ENCODE results near the gene ADAM15. TPM values are rescaled to one million over a fixed set of nuclear protein-coding genes. Genes with fewer than 3 reads are reported as not detected.

Gene ADAM15
- polyA plus RNA-seq, 1 of the 3 experiments (the other 2 are of a cell fraction): 60.1 TPM

- no peak overlapping the region for H3K4me3 ChIP-seq (ENCODE audit: low read depth in 2 of 2, low read length in 1 of 2)
- no peak overlapping the region for H2AFZ ChIP-seq (ENCODE audit: low read depth)
- H3K27me3 ChIP-seq (ENCODE audit: insufficient read depth): no peaks in the 10 kb centered on the region
- TF ChIP-seq SIN3A (IDR thresholded peaks at IDR 0.05; ENCODE audit: borderline replicate concordance, low read depth, low read length): no peak
- no peak for TF ChIP-seq USF1 (IDR thresholded peaks at IDR 0.05; ENCODE audit: borderline replicate concordance, low read depth)
- no peak for TF ChIP-seq RFX5 (IDR thresholded peaks at IDR 0.05; ENCODE audit: low read length)
- no peak for TF ChIP-seq JUND (IDR thresholded peaks at IDR 0.05)
- TF ChIP-seq IRF3 (IDR thresholded peaks at IDR 0.05; ENCODE audit: low read depth, low read length): no peak
- TF ChIP-seq CTCF (IDR thresholded peaks at IDR 0.05): no peak
- no peak for TF ChIP-seq YY1 (IDR thresholded peaks at IDR 0.05; ENCODE audit: low read depth)
- TF ChIP-seq FOXM1 (IDR thresholded peaks at IDR 0.05; ENCODE audit: low read depth): no peak
- no peak for TF ChIP-seq MEF2A (IDR thresholded peaks at IDR 0.05; ENCODE audit: borderline replicate concordance, low read depth)
- TF ChIP-seq REST (IDR thresholded peaks at IDR 0.05; ENCODE audit: low read depth, low read length): no peak
- no peak for TF ChIP-seq FOXJ3 (CRISPR knock-in tag; IDR thresholded peaks at IDR 0.05)
- TF ChIP-seq TCF12 (IDR thresholded peaks at IDR 0.05): no peak
- TF ChIP-seq TAF1 (IDR thresholded peaks at IDR 0.05; ENCODE audit: borderline replicate concordance, low read depth, low read length): no peak
- no peak for TF ChIP-seq TEAD4 (IDR thresholded peaks at IDR 0.05; ENCODE audit: borderline replicate concordance, insufficient read depth)
- no peak for TF ChIP-seq USF2 (IDR thresholded peaks at IDR 0.05; ENCODE audit: borderline replicate concordance, low read depth, low read length)
- no peaks in the 10 kb centered on the region for H4K20me1 ChIP-seq (ENCODE audit: insufficient read depth)
- ChIA-PET POLR2A (no interaction called here), CTCF (interaction anchor here (2.4 to 29.9 kb wide), 4 partner anchors 9 to 26 kb away, joined by 10 to 573 read pairs (median 80); partner anchors contain the start of genes ADAM15, DCST1, DCST2 and EFNA3)
- H3K27ac ChIP-seq (ENCODE audit: low read depth in 2 of 2, low read length in 1 of 2): no peak overlapping the region
- 94% methylated on average over 2 of the region's 3 CpGs for WGBS (ENCODE audit: low lambda C conversion rate)
- H3K36me3 ChIP-seq (replicated peaks in 1 of 2; ENCODE audit: control insufficient read depth in 1 of 2, insufficient read depth in 2 of 2, low read length in 1 of 2): peaks cover 0 to 12% of the 10 kb centered on the region in 2 experiments
- peaks cover 22% of the 10 kb centered on the region for H3K79me2 ChIP-seq (ENCODE audit: insufficient read depth)
- no peak for DNase-seq
- H3K9me3 ChIP-seq: no peaks in the 10 kb centered on the region
- no peaks in the 10 kb centered on the region for H3K9me2 ChIP-seq
- H3K4me1 ChIP-seq (ENCODE audit: control insufficient read depth in 1 of 2, insufficient read depth in 2 of 2, low read depth in 1 of 2, low read length in 1 of 2): peaks cover 0 to 32% of the 10 kb centered on the region in 2 experiments; a peak in 2 of 4 replicates
- no peak overlapping the region for H3K9ac ChIP-seq
- peaks cover 8% of the 10 kb centered on the region for H3F3A ChIP-seq (replicated peaks; ENCODE audit: insufficient read depth)
- no peak overlapping the region for H3K4me2 ChIP-seq
Observed at GRCh38 chr1:155068599-155068998, 17.5 kb downstream of the ADAM15 start.

Measured in SK-N-SH (cell line).